ENCODE results near the gene SPANXD.
"Not testable (repeated sequence)": the region's sequence is repeated elsewhere in the genome, so short reads cannot be mapped to it uniquely, and the experiment has no call there.

SPANXD gene, protein sequence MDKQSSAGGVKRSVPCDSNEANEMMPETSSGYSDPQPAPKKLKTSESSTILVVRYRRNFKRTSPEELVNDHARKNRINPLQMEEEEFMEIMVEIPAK

DNA sequence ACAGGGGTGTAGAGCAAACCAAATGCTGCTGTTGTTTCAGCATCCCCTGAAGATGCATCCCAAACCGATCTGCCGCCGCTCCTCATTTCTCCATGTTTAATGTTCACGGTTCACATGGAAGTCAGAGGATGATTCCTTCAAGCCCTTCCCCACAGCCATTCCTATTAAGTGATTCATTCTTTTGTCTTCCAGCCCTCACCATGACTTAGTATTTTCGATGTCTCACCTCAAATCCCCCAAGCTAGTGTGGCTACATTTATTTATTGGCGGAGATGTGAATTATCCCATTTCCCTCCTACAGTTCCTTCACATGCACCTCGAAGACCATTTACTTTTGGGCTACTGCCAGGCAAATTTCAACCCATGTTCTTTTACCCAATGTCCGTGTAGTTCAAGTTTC lies at the start of gene SPANXD:
TSS of gene SPANXD (minus strand) at position 101 of the 400 bp plus-strand sequence. CDS start 334 bp downstream, outside the sequence.
- DNase-seq, result not testable (repeated sequence)

- DNase-seq, result no peak
Measured at GRCh38 chrX:141742666-141743065, 44.1 kb upstream of the SPANXD start.

DNA sequence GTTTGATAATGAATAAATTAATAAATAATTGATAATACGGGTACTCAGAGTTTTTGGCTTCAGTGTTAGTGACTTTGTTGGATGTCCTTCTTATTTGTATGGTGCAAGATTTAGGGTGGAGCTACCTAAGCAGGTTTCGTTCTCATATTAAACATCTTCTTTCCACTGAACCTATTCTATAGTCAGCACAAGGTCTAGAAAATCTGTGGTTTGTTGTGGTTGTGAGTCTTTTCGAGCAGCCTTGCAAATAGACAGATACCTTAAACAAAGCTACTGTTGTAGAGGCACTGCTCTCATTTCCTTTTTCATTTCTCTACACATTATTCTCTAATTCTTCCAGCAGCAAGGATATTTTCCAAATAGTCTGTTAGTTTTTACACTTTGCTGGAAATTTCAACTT lies 38.1 kb upstream of the SPANXD start:
- no peak for DNase-seq

DNA sequence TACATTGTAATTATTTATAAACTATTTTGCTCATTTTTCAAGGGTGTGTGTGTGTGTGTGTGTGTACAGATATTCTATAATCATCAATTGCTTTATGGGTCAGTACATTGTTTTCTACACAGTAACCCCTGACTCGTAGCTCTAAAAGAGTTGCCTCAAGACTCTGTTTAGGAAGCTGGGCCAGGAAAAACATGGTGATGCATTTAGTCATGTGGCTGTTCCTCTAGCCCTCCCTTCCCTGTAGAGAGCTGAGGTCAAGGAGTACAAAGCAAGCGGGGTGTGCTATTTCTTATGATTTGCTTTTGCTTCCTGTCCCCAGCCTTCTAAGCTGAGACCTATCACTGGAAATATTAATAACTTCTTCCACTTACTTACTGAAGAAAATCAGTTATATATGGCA lies 34.8 kb upstream of the SPANXD start:
- DNase-seq, result no peak

DNA sequence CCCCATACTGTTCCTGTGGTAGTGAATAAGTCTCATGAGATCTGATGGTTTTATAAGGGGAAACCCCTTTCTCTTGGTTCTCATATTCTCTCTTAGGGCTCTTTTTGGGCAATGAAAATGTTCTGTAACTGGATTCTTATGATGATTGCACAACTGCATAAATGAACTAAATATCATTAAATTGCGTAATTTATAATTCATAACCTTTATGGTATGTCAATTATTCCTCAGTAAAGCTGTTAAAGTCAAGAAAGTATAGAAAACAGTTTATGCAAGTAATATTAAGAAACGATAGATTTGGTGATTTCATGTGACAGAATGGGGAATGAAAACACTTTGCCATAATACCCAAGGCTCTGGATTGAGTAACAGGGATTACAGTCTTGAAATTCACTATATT lies 33.5 kb upstream of the SPANXD start:
- DNase-seq, result no peak

GRCh38 chrX:141724186-141724585 lies 25.6 kb upstream of the SPANXD start:
- no peak for DNase-seq

- DNase-seq, result no peak
Measured at GRCh38 chrX:141714680-141715079, 16.1 kb upstream of the SPANXD start.

DNA sequence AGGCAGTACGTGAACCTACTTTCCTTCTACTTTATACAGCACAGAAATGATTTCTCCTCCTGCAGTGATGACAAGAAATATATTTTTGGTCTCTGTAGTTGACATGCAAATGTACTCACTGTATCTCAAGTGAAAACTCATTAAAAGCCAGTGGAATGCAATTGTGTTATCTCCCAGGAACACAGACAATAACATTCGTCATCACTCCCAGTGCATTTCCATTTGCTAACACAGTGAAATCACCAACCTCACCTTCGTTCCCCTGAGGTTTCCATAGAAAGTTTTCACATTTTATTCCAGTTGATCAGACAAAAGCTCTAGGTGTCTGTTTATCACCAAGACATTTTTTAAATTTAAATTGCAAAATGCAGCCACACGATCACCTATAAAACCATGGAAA lies 2.5 kb upstream of the SPANXD start:
- DNase-seq, result no peak

DNA sequence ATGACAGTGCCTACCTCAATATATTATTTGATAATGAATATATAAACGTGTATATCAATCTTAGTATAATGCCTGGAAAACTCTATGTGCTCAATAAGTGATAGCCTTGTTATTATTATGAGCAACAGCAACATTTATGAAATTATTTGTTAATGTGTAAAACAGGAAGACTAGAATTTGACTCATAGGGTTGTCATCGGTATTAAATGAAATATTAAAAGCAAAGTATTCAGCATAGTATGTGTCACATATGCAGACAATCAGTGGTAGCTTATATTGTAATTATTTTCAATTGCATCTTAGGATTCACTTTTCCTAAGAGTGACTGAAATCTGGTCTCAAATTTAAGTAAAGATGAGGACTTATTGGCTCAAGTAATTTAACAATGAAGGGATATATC lies 24.6 kb downstream of the SPANXD start:
- no peak for DNase-seq

- no peak for DNase-seq
Measured at GRCh38 chrX:141669689-141670088, 28.9 kb downstream of the SPANXD start.

- no peak for DNase-seq
Measured at GRCh38 chrX:141668371-141668770, 30.2 kb downstream of the SPANXD start.

GRCh38 chrX:141662781-141663180 lies 35.8 kb downstream of the SPANXD start:
- DNase-seq, result no peak

- DNase-seq, result no peak
Measured at GRCh38 chrX:141652286-141652685, 46.3 kb downstream of the SPANXD start.

All from NCI-H1930 (cell line).